Measurements from ENCODE around the gene DCANP1. TPM values are rescaled to one million over a fixed set of nuclear protein-coding genes. Genes with fewer than 3 reads are reported as not detected.

The DCANP1 gene
- total RNA-seq, 1 experiment from 2014 or later: not detected

DNA sequence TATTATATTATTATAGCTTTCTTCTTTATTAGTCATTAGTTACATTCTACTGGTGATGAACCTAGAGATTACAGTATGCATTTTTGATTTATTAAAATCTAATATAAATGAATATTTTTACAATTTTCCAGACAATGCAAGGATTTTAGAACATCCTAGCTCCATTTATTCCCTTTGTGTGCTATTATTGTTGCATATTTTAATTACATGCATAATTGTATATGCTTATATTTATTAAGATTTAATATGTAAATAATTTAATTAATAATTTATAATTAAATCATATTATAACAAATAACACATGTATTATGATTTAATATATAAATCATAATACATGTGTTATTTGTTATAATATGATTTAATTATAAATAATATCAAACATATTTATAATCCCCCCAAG, 24.7 kb downstream of the DCANP1 start:
- Mint-ChIP-seq H3K9me3 (no peaks in the 10 kb centered on the region), H3K36me3 (no peaks in the 10 kb centered on the region), H3K27ac (no peak overlapping the region), H3K4me1 (no peaks in the 10 kb centered on the region), H3K27me3 (ENCODE audit: low read depth) (peaks cover 52% of the 10 kb centered on the region), H3K4me3 (no peak overlapping the region)
- ChIA-PET CTCF (no interaction called here), POLR2A (no interaction called here)
- TF ChIP-seq TEAD4 (CRISPR knock-in tag; IDR thresholded peaks at IDR 0.05) (no peak), FOXK1 (CRISPR knock-in tag; IDR thresholded peaks at IDR 0.05) (no peak), JUN (CRISPR knock-in tag; IDR thresholded peaks at IDR 0.05) (no peak), HMGA2 (CRISPR knock-in tag; IDR thresholded peaks at IDR 0.05) (peak; percentile 96), NR2C2 (CRISPR knock-in tag; IDR thresholded peaks at IDR 0.05) (no peak), STAT6 (CRISPR knock-in tag; conservative IDR thresholded peaks at IDR 0.05; ENCODE audit: low read depth) (no peak), ZNF416 (CRISPR knock-in tag; IDR thresholded peaks at IDR 0.05) (no peak)
- TF ChIP-seq, protein P1, sequence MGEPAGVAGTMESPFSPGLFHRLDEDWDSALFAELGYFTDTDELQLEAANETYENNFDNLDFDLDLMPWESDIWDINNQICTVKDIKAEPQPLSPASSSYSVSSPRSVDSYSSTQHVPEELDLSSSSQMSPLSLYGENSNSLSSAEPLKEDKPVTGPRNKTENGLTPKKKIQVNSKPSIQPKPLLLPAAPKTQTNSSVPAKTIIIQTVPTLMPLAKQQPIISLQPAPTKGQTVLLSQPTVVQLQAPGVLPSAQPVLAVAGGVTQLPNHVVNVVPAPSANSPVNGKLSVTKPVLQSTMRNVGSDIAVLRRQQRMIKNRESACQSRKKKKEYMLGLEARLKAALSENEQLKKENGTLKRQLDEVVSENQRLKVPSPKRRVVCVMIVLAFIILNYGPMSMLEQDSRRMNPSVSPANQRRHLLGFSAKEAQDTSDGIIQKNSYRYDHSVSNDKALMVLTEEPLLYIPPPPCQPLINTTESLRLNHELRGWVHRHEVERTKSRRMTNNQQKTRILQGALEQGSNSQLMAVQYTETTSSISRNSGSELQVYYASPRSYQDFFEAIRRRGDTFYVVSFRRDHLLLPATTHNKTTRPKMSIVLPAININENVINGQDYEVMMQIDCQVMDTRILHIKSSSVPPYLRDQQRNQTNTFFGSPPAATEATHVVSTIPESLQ (CRISPR knock-in tag; IDR thresholded peaks at IDR 0.05): no peak
- no peak for ATAC-seq
- DNase-seq (ENCODE audit: low spot score): no peak

- CTCF ChIA-PET: interaction anchor here (2.1 kb wide), 1 partner anchor 9 kb away, joined by 4 read pairs; no protein-coding TSS in a partner anchor
Measured at GRCh38 chr5:135417083-135417482, 30.1 kb downstream of the DCANP1 start.

More at GRCh38 chr5:135417083-135417482, 30.1 kb downstream of the DCANP1 start:
- Mint-ChIP-seq H3K9me3 (no peaks in the 10 kb centered on the region), H3K36me3 (no peaks in the 10 kb centered on the region), H3K27ac (no peak overlapping the region), H3K4me1 (no peaks in the 10 kb centered on the region), H3K4me3 (no peak overlapping the region), H3K27me3 (ENCODE audit: low read depth) (peaks cover 62% of the 10 kb centered on the region)
- no peak for DNase-seq (ENCODE audit: low spot score)
- no peak for ATAC-seq
- POLR2A ChIA-PET: no interaction called here
- no peak for TF ChIP-seq GABPB1 (CRISPR knock-in tag; IDR thresholded peaks at IDR 0.05)
- TF ChIP-seq ZNF317 (CRISPR knock-in tag; IDR thresholded peaks at IDR 0.05; ENCODE audit: borderline replicate concordance, low read depth): no peak
- TF ChIP-seq ZBTB21 (CRISPR knock-in tag; IDR thresholded peaks at IDR 0.05; ENCODE audit: borderline replicate concordance): no peak
- no peak for TF ChIP-seq TP53 (CRISPR knock-in tag; IDR thresholded peaks at IDR 0.05)
- no peak for TF ChIP-seq CREM (CRISPR knock-in tag; IDR thresholded peaks at IDR 0.05)
- TF ChIP-seq, protein P2, sequence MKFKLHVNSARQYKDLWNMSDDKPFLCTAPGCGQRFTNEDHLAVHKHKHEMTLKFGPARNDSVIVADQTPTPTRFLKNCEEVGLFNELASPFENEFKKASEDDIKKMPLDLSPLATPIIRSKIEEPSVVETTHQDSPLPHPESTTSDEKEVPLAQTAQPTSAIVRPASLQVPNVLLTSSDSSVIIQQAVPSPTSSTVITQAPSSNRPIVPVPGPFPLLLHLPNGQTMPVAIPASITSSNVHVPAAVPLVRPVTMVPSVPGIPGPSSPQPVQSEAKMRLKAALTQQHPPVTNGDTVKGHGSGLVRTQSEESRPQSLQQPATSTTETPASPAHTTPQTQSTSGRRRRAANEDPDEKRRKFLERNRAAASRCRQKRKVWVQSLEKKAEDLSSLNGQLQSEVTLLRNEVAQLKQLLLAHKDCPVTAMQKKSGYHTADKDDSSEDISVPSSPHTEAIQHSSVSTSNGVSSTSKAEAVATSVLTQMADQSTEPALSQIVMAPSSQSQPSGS (CRISPR knock-in tag; IDR thresholded peaks at IDR 0.05; ENCODE audit: borderline replicate concordance, low read depth): no peak
- no peak for TF ChIP-seq MXD4 (CRISPR knock-in tag; IDR thresholded peaks at IDR 0.05; ENCODE audit: borderline replicate concordance)
- TF ChIP-seq KAT7 (CRISPR knock-in tag; IDR thresholded peaks at IDR 0.05; ENCODE audit: borderline replicate concordance): no peak
- TF ChIP-seq TEAD1 (CRISPR knock-in tag; IDR thresholded peaks at IDR 0.05): no peak
- TF ChIP-seq, protein P3, sequence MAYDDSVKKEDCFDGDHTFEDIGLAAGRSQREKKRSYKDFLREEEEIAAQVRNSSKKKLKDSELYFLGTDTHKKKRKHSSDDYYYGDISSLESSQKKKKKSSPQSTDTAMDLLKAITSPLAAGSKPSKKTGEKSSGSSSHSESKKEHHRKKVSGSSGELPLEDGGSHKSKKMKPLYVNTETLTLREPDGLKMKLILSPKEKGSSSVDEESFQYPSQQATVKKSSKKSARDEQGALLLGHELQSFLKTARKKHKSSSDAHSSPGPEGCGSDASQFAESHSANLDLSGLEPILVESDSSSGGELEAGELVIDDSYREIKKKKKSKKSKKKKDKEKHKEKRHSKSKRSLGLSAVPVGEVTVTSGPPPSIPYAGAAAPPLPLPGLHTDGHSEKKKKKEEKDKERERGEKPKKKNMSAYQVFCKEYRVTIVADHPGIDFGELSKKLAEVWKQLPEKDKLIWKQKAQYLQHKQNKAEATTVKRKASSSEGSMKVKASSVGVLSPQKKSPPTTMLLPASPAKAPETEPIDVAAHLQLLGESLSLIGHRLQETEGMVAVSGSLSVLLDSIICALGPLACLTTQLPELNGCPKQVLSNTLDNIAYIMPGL (CRISPR knock-in tag; IDR thresholded peaks at IDR 0.05): no peak
- TF ChIP-seq, protein P4, sequence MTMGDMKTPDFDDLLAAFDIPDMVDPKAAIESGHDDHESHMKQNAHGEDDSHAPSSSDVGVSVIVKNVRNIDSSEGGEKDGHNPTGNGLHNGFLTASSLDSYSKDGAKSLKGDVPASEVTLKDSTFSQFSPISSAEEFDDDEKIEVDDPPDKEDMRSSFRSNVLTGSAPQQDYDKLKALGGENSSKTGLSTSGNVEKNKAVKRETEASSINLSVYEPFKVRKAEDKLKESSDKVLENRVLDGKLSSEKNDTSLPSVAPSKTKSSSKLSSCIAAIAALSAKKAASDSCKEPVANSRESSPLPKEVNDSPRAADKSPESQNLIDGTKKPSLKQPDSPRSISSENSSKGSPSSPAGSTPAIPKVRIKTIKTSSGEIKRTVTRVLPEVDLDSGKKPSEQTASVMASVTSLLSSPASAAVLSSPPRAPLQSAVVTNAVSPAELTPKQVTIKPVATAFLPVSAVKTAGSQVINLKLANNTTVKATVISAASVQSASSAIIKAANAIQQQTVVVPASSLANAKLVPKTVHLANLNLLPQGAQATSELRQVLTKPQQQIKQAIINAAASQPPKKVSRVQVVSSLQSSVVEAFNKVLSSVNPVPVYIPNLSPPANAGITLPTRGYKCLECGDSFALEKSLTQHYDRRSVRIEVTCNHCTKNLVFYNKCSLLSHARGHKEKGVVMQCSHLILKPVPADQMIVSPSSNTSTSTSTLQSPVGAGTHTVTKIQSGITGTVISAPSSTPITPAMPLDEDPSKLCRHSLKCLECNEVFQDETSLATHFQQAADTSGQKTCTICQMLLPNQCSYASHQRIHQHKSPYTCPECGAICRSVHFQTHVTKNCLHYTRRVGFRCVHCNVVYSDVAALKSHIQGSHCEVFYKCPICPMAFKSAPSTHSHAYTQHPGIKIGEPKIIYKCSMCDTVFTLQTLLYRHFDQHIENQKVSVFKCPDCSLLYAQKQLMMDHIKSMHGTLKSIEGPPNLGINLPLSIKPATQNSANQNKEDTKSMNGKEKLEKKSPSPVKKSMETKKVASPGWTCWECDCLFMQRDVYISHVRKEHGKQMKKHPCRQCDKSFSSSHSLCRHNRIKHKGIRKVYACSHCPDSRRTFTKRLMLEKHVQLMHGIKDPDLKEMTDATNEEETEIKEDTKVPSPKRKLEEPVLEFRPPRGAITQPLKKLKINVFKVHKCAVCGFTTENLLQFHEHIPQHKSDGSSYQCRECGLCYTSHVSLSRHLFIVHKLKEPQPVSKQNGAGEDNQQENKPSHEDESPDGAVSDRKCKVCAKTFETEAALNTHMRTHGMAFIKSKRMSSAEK (CRISPR knock-in tag; IDR thresholded peaks at IDR 0.05; ENCODE audit: borderline replicate concordance): no peak
- TF ChIP-seq NR1H2 (CRISPR knock-in tag; IDR thresholded peaks at IDR 0.05): no peak
- TF ChIP-seq, protein P1 (CRISPR knock-in tag; IDR thresholded peaks at IDR 0.05): no peak
- TF ChIP-seq ZNF121 (CRISPR knock-in tag; IDR thresholded peaks at IDR 0.05): no peak

All from WTC11 (cell line).